Fibroblast of villous mesenchyme (primary cell): Measurements from ENCODE around the gene TRABD2A. TPM values are rescaled to one million over a fixed set of nuclear protein-coding genes. Genes with fewer than 3 reads are reported as not detected.

Source experiments
- DNase-seq: peaks from one replicate; pipeline ENCODE4 v3.0.0-alpha.2; 2010; ENCODE audit warnings: low read depth
- H3K4me3 ChIP-seq: 2 replicates; pipeline ENCODE4 v1.5.1; 2011; ENCODE audit warnings: low read depth, mild to moderate bottlenecking, low read length
- CTCF ChIP-seq: IDR thresholded peaks from 2 replicates; pipeline ENCODE4 v1.5.1; 2012; ENCODE audit warnings: low read depth, mild to moderate bottlenecking, low read length; ENCODE audit not compliant: insufficient read depth
- total RNA-seq: library from RNA; depleted of rRNA; stranded (reverse); fragments of >200 nt; gene quantifications from 2 replicates; pipeline ENCODE4 v1.2.3, GENCODE V29; 2012

TRABD2A gene
- total RNA-seq, 1 donor = 1.7 TPM

GRCh38 chr2:84850471-84850870, 30.4 kb downstream of the TRABD2A start:
- no peak for DNase-seq
- no peak for TF ChIP-seq CTCF
- no peak overlapping the region for H3K4me3 ChIP-seq

GRCh38 chr2:84849271-84849952, 31.5 kb downstream of the TRABD2A start:
- TF ChIP-seq CTCF = no peak
- DNase-seq = no peak
- H3K4me3 ChIP-seq = no peak overlapping the region

- TF ChIP-seq CTCF = no peak
- no peak for DNase-seq
- no peak overlapping the region for H3K4me3 ChIP-seq
These were observed 33.4 kb downstream of the TRABD2A start for GRCh38 chr2:84847326-84848050.

- TF ChIP-seq CTCF = no peak
- H3K4me3 ChIP-seq = no peak overlapping the region
- no peak for DNase-seq
These were observed 34.1 kb downstream of the TRABD2A start for GRCh38 chr2:84846741-84847142.

- no peak for TF ChIP-seq CTCF
- no peak overlapping the region for H3K4me3 ChIP-seq
- peak; percentile 22 for DNase-seq
These were observed 34.7 kb downstream of the TRABD2A start for GRCh38 chr2:84846041-84846663.

- no peak for DNase-seq
- no peak overlapping the region for H3K4me3 ChIP-seq
- TF ChIP-seq CTCF = no peak
These were observed 36.7 kb downstream of the TRABD2A start for GRCh38 chr2:84844141-84844540.
